IPS DF 6.9 (cell line): ENCODE measurements around the gene WFDC1.

Source experiments
- DNase-seq: peaks from one replicate; pipeline ENCODE4 v3.0.0-alpha.2; 2013; ENCODE audit warnings: low read depth, low spot score
- H3K27ac ChIP-seq: one replicate; pipeline ENCODE4 v1.5.1; 2013; ENCODE audit warnings: low read length, control low read depth
- H3K27me3 ChIP-seq: 2 replicates; pipeline ENCODE4 v1.6.1; 2013; ENCODE audit warnings: mild to moderate bottlenecking, low read length; ENCODE audit not compliant: control insufficient read depth, insufficient read depth
- H3K36me3 ChIP-seq: 2 replicates; pipeline ENCODE4 v1.6.1; 2013; ENCODE audit warnings: low read length; ENCODE audit not compliant: control insufficient read depth, insufficient read depth
- H3K4me1 ChIP-seq: 2 replicates; pipeline ENCODE4 v1.6.1; 2013; ENCODE audit warnings: low read length; ENCODE audit not compliant: control insufficient read depth, insufficient read depth
- H3K4me3 ChIP-seq: 2 replicates; pipeline ENCODE4 v1.5.1; 2013; ENCODE audit warnings: mild to moderate bottlenecking, low read length
- H3K9me3 ChIP-seq: 2 replicates; pipeline ENCODE4 v1.6.1; 2013; ENCODE audit warnings: low read length, inconsistent platforms; ENCODE audit not compliant: control insufficient read depth, insufficient read depth
- WGBS: extraction: QIAGEN DNeasy Blood & Tissue Kit; methylation state at CpG from one replicate; pipeline ENCODE4 v1.1.7; 2013; ENCODE audit warnings: mixed read lengths, missing lambda C conversion rate; ENCODE audit not compliant: insufficient read length, insufficient coverage; 5-methylcytosine and 5-hydroxymethylcytosine counted together

WFDC1 gene

DNA sequence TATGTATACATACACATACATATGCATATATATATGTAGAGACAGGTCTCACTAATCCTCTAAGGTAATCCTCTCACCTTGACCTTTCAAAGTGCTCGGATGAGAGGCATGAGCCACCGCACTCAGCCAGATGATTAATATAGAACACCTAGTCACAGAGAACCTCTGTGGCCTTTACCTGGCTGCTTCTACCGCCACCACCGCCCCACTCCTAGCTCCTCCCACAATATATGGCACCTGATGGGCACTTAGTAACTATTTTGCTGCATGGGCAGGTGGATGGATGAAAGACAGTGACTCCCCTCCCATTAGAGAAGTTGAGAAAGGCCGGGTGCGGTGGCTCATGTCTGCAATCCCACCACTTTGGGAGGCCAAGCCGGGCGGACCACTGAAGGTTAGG, 57.0 kb downstream of the WFDC1 start:
- DNase-seq: no peak
- Histone ChIP-seq H3K27me3 (no peaks in the 10 kb centered on the region), H3K36me3 (no peaks in the 10 kb centered on the region), H3K9me3 (no peaks in the 10 kb centered on the region), H3K4me3 (no peak overlapping the region), H3K27ac (no peak overlapping the region), H3K4me1 (no peaks in the 10 kb centered on the region)
- WGBS: no CpG with 5 or more reads among the region's 8 CpGs

DNA sequence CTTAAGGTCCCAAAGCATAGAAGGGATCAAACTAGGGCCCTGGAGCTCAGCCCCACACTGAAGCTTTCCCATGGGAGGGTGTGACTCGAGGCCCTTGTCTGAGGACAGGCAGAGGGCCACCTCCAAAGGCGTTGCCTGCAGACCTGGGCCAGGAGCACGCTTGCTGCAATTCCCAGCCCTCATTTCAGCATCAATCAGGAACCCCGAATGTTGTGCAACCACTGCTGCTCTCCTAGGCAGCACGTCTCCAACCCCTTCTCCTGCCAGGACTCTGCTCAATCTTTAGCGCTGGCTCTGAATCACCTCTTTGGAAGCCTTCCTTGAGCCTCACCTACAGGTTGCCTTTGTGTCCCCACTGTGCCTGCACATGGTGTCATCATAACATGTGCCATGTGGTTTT, 59.6 kb downstream of the WFDC1 start:
- H3K27ac ChIP-seq: no peak overlapping the region
- H3K9me3 ChIP-seq: no peaks in the 10 kb centered on the region
- H3K4me3 ChIP-seq: no peak overlapping the region
- DNase-seq: no peak
- H3K36me3 ChIP-seq: no peaks in the 10 kb centered on the region
- WGBS: no CpG with 5 or more reads among the region's 6 CpGs
- H3K4me1 ChIP-seq: no peaks in the 10 kb centered on the region; the same call in 1 of the 2 replicates
- H3K27me3 ChIP-seq: no peaks in the 10 kb centered on the region

DNA sequence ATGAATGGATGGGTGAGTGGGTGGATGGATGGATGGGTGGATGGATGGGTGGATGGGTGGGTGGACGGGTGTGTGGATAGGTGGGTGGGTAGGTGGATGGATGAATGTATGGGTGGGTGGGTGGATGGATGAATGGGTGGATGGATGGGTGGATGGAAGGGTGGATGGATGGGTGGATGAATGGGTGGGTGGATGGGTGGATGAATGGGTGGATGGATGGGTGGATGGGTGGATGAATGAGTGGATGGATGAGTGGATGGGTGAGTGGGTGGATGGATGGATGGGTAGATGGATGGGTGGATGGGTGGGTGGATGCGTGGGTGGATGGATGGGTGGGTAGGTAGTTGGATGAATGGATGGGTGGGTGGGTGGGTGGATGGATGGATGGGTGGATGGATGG, 60.5 kb downstream of the WFDC1 start:
- no peak for DNase-seq
- H3K4me3 ChIP-seq: no peak overlapping the region
- no peaks in the 10 kb centered on the region for H3K36me3 ChIP-seq
- no peaks in the 10 kb centered on the region; the same call in 1 of the 2 replicates for H3K4me1 ChIP-seq
- no peak overlapping the region for H3K27ac ChIP-seq
- H3K9me3 ChIP-seq: no peaks in the 10 kb centered on the region
- WGBS: 93% methylated on average over 1 of the region's 2 CpGs
- H3K27me3 ChIP-seq: no peaks in the 10 kb centered on the region

DNA sequence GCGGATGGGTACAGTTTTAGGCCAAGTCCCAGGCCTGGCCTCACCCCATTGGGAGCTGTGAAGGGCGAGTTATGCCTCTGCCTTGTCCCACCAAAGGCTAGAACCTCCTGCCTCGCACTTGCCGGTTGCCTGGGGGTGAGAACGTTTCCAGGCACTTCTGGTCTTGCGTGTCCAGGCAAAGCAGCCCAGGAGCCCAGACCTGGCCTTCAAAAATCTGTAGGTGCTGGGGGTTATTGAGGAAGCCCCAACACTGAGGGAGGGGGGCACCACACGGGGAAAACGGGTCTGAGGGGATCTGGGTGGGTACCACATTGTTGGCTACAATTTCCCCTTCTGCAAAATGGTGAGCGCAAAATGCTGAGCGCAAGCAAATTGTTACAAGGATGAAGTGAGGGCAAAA, 61.5 kb downstream of the WFDC1 start:
- no peaks in the 10 kb centered on the region for H3K27me3 ChIP-seq
- no peaks in the 10 kb centered on the region for H3K9me3 ChIP-seq
- no peak for DNase-seq
- WGBS: no CpG with 5 or more reads among the region's 10 CpGs
- H3K36me3 ChIP-seq: no peaks in the 10 kb centered on the region
- H3K27ac ChIP-seq: no peak overlapping the region
- no peak overlapping the region for H3K4me3 ChIP-seq
- no peaks in the 10 kb centered on the region; the same call in 1 of the 2 replicates for H3K4me1 ChIP-seq

DNA sequence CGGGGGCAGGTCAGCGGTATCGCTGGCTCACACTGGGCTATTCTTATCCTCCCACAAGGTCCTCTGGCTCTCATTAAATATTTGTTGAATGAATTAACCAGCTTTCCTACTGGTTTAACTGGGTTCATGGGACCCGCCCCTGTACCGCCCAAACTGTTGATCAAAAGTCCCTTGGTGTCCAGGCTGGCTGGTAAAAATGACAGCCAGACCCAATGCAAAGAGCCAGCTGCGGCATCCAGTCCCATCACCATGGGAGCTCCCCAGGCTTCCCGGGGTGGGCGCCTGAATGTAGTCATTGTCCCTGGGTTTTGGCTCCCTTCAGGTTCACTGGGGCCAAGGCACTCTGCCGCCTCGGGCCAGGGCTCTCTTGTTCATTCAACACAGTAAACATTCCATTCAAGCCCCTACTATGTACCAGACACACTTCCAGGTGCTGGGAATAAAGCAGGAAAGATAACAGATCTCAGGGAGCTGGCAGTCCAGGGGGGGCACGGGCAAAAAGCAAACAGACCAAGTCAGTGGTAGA, 62.0 kb downstream of the WFDC1 start:
- Histone ChIP-seq H3K27ac (no peak overlapping the region), H3K4me1 (no peaks in the 10 kb centered on the region; the same call in 1 of the 2 replicates), H3K4me3 (no peak overlapping the region), H3K36me3 (no peaks in the 10 kb centered on the region), H3K9me3 (no peaks in the 10 kb centered on the region), H3K27me3 (no peaks in the 10 kb centered on the region)
- DNase-seq: no peak
- no CpG with 5 or more reads among the region's 11 CpGs for WGBS

DNA sequence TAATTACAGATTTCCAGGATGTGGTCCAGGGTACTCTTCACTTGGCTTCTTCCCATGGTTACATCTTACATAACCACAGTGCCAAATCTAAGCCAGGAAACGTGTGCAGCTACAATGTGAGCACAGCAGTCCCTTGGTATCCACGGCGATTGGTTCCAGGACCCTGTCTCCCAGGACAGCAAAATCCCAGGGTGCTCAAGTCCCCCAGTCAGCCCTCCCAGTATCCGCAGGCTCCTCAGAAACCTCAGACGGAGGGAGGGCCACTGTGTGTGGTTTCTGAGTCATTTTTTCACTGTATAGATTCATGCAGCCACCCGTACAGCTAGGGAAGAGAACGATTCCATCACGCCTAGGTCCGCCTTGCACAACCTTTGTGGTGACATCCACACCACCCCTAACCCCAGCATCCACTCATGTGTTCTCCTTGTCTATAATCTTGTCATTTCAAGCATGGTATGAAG, 62.5 kb downstream of the WFDC1 start:
- Histone ChIP-seq H3K9me3 (no peaks in the 10 kb centered on the region), H3K27ac (no peak overlapping the region), H3K36me3 (no peaks in the 10 kb centered on the region), H3K4me3 (no peak overlapping the region), H3K27me3 (no peaks in the 10 kb centered on the region), H3K4me1 (no peaks in the 10 kb centered on the region; the same call in 1 of the 2 replicates)
- no peak for DNase-seq
- no CpG with 5 or more reads among the region's 9 CpGs for WGBS

DNA sequence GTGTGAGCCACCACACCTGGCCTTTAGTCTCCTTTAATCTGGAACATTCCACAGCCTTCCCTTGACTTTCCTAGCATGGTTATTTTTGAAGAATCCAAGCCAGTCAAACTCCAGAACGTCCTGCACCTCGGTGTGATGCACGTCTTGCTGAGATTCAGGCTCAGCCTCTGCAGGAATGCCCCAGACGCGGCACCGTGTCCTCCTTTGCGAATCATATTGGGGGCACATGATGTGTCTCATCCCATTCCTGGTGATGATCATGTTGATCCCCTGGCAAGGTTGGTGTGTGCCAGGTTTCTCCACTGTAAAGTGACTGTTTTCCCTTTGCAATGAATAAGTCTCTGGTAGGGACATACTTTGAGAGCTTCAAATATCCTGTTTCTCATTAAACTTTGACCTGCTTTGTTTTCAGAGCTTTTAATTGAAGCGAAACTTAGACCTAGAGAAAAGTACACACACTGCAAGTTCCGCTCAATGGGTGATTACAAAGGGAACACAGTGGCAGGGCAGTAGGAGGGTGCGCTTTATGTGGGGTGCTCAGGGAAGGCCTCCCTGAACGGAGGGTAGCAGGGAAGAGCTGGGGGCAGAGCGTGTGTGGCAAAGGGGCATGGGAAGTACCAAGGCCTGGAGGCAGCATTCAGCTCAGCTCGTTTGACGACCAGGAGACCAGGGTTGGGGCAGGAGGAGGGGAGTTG, 64.1 kb downstream of the WFDC1 start:
- Histone ChIP-seq H3K9me3 (no peaks in the 10 kb centered on the region), H3K36me3 (no peaks in the 10 kb centered on the region), H3K4me1 (no peaks in the 10 kb centered on the region; the same call in 1 of the 2 replicates), H3K27ac (no peak overlapping the region), H3K27me3 (no peaks in the 10 kb centered on the region), H3K4me3 (no peak overlapping the region)
- WGBS: no CpG with 5 or more reads among the region's 14 CpGs
- DNase-seq: no peak

DNA sequence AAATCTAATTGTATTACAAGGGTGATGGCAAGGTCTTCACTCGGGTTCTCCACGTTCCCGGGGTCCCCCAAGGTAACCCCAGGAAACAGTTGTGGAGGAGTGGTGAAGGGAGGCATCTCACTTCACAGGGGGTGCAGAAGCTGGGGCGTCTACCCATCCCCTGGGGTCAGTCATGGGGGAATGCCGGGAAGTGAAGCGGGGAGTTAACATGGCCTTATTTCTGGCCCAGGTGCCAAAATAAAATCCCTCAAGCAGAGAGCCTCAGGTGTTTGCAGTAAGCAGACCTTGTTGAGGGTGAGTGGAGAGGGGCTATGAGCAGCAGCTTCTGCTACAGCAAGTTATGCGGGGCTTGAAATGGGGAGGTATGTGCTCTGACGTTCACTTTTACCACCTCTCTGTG, 64.6 kb downstream of the WFDC1 start:
- H3K9me3 ChIP-seq: no peaks in the 10 kb centered on the region
- H3K27ac ChIP-seq: no peak overlapping the region
- WGBS: no CpG with 5 or more reads among the region's 8 CpGs
- DNase-seq: no peak
- no peaks in the 10 kb centered on the region; the same call in 1 of the 2 replicates for H3K4me1 ChIP-seq
- no peak overlapping the region for H3K4me3 ChIP-seq
- no peaks in the 10 kb centered on the region for H3K27me3 ChIP-seq
- H3K36me3 ChIP-seq: no peaks in the 10 kb centered on the region

DNA sequence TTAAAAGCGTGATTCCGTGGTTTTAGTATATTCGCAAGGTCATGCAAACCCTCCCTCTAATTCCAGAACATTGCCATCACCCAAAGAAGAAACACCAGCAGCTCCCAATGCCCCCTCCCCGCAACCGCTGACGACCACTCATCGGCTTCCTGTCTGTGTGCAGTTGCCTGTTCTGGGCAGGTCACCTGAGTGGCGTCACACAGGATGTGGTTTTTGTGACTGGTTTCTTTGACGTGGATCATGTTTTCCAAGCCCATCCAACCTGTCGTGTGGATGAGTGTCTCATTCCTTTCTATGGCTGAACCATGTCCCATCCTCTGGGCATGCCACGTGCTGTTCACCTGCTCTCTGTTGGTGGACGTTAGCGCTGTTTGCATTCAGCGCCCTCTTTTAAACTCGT, 65.5 kb downstream of the WFDC1 start:
- Histone ChIP-seq H3K9me3 (no peaks in the 10 kb centered on the region), H3K27ac (no peak overlapping the region), H3K36me3 (no peaks in the 10 kb centered on the region), H3K27me3 (no peaks in the 10 kb centered on the region), H3K4me1 (no peaks in the 10 kb centered on the region; the same call in 1 of the 2 replicates), H3K4me3 (no peak overlapping the region)
- WGBS: no CpG with 5 or more reads among the region's 15 CpGs
- DNase-seq: no peak

DNA sequence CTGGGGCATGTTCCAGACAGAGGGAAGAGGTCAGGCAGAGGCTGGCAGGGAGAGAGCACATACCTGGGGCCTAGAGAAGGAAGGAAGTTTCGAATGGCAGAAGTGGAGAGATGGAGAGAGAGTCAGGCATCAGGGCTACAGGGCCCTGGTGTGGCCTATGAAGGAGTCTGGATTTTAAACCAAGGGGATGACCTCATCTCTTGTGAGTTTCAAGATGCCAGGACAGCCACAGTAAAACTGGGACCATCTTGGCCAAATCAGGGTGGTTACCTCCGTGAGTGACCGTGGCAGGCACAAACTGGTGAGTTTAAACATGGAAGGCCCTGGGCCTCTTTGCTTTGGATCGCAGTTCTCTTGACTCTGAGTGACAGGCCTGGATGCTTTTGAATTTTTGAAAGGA, 66.1 kb downstream of the WFDC1 start:
- Histone ChIP-seq H3K9me3 (no peaks in the 10 kb centered on the region), H3K36me3 (no peaks in the 10 kb centered on the region), H3K4me1 (no peaks in the 10 kb centered on the region; the same call in 1 of the 2 replicates), H3K27me3 (no peaks in the 10 kb centered on the region), H3K4me3 (no peak overlapping the region), H3K27ac (no peak overlapping the region)
- WGBS: no CpG with 5 or more reads among the region's 4 CpGs
- no peak for DNase-seq

DNA sequence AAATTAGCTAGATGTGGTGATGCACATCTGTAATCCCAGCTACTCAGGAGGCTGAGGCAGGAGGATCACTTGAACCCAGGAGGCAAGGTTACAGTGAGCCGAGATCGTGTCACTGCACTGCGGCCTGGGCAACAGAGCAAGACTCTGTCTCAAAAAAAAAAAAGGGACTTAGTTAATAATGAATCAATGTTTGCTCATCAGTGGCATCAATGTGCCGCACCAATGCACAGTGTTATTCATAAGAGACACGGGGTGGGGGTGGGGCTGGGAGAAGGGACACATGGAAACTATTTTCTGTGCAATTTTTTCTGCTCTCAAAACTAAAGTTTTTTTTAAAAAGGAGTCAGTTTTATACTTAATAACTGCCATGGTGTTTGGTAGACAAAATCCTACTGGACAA, 66.9 kb downstream of the WFDC1 start:
- Histone ChIP-seq H3K27me3 (no peaks in the 10 kb centered on the region), H3K27ac (no peak overlapping the region), H3K4me1 (no peaks in the 10 kb centered on the region; the same call in 1 of the 2 replicates), H3K4me3 (no peak overlapping the region), H3K9me3 (no peaks in the 10 kb centered on the region), H3K36me3 (no peaks in the 10 kb centered on the region)
- no CpG with 5 or more reads among the region's 5 CpGs for WGBS
- no peak for DNase-seq
